ENCODE data around the gene VCX2.

DNA sequence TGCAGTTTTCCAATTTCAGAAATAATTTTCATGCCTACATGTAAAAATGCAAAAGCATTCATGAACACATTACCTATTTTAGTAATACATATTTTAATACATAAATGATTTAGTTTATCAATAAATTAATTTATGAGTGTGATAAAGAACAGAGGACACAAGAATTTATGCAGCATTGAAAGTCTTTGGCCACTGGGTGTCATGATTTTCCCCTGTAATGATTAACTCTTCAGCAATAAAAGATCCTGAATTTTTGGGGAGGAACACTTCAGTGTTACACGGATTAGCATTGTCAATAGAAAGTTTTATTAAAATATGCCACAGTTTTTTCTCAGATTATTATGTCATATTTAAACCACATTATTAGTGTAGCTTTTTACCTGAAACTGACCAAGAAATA, 8.6 kb upstream of the VCX2 start:
- TF ChIP-seq, protein P1, sequence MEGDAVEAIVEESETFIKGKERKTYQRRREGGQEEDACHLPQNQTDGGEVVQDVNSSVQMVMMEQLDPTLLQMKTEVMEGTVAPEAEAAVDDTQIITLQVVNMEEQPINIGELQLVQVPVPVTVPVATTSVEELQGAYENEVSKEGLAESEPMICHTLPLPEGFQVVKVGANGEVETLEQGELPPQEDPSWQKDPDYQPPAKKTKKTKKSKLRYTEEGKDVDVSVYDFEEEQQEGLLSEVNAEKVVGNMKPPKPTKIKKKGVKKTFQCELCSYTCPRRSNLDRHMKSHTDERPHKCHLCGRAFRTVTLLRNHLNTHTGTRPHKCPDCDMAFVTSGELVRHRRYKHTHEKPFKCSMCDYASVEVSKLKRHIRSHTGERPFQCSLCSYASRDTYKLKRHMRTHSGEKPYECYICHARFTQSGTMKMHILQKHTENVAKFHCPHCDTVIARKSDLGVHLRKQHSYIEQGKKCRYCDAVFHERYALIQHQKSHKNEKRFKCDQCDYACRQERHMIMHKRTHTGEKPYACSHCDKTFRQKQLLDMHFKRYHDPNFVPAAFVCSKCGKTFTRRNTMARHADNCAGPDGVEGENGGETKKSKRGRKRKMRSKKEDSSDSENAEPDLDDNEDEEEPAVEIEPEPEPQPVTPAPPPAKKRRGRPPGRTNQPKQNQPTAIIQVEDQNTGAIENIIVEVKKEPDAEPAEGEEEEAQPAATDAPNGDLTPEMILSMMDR (conservative IDR thresholded peaks at IDR 0.05 in 1 of 2, IDR thresholded peaks at IDR 0.05 in 1 of 2; ENCODE audit: low read depth in 1 of 2, low read length in 2 of 2), result no peak
- no peak for TF ChIP-seq EZH2 (IDR thresholded peaks at IDR 0.05; ENCODE audit: low read length, missing control alignments)
